AG04450 (cell line): ENCODE data around the gene TBL3. TPM values are rescaled to one million over a fixed set of nuclear protein-coding genes. Genes with fewer than 3 reads are reported as not detected.

Source experiments
- polyA plus RNA-seq: library from polyadenylated mRNA; depleted of rRNA; stranded (reverse); fragments of >200 nt; gene quantifications from 2 replicates; pipeline ENCODE4 v1.2.3, GENCODE V29; 2011; rRNA removed
- small RNA-seq: library from RNA; depleted of rRNA; stranded (forward); fragments of <200 nt; gene quantifications from one replicate; pipeline ENCODE3, GENCODE V24; 2012; ENCODE audit warnings: low read depth; ENCODE audit not compliant: insufficient read length

TBL3 gene
- polyA plus RNA-seq, 1 experiment: 13.7 TPM

Small RNA genes within 50 kb of the gene (small RNA-seq; reads per million reads assigned to genes)
- not detected for gene AC005363.2
- not detected for gene RN7SL219P
- not detected for gene SNORA10
- not detected for gene SNORA64

Other genes with a start within 250 kb of the TBL3 start
- gene NME3, start 200.5 kb upstream of the TBL3 start, polyA plus RNA-seq: 15.6 and 25.5 TPM in 2 replicates
- gene EME2, start 199.2 kb upstream of the TBL3 start, polyA plus RNA-seq: 2.4 and 3.1 TPM in 2 replicates
- 55.8 and 62.2 TPM in 2 replicates for gene MRPS34, start 198.9 kb upstream of the TBL3 start, polyA plus RNA-seq
- 11.0 and 13.3 TPM in 2 replicates for gene SPSB3, start 189.5 kb upstream of the TBL3 start, polyA plus RNA-seq
- 20.0 and 29.2 TPM in 2 replicates for gene NUBP2, start 189.1 kb upstream of the TBL3 start, polyA plus RNA-seq
- not detected in 2 replicates for gene IGFALS, start 178.3 kb upstream of the TBL3 start, polyA plus RNA-seq
- 11.8 and 16.2 TPM in 2 replicates for gene HAGH, start 145.2 kb upstream of the TBL3 start, polyA plus RNA-seq
- gene FAHD1, start 144.8 kb upstream of the TBL3 start, polyA plus RNA-seq: 35.2 and 45.4 TPM in 2 replicates
- gene MEIOB, start 99.9 kb upstream of the TBL3 start, polyA plus RNA-seq: 0.04 TPM in 1 of 2 replicates, not detected in the other
- gene HS3ST6, start 53.6 kb upstream of the TBL3 start, polyA plus RNA-seq: not detected in 2 replicates
- 23.1 and 32.6 TPM in 2 replicates for gene MSRB1, start 28.9 kb upstream of the TBL3 start, polyA plus RNA-seq
- gene RPL3L, start 17.4 kb upstream of the TBL3 start, polyA plus RNA-seq: not detected in 2 replicates
- gene NDUFB10, start 12.5 kb upstream of the TBL3 start, polyA plus RNA-seq: 126 and 163 TPM in 2 replicates
- 2,494 and 4,570 TPM in 2 replicates for gene RPS2, start 7.2 kb upstream of the TBL3 start, polyA plus RNA-seq
- gene RNF151, start 5.2 kb upstream of the TBL3 start, polyA plus RNA-seq: not detected in 2 replicates
- not detected in 2 replicates for gene NOXO1, start 9.4 kb downstream of the TBL3 start, polyA plus RNA-seq
- 15.8 and 19.5 TPM in 2 replicates for gene GFER, start 12.1 kb downstream of the TBL3 start, polyA plus RNA-seq
- 1.8 and 2.3 TPM in 2 replicates for gene SYNGR3, start 17.9 kb downstream of the TBL3 start, polyA plus RNA-seq
- gene ZNF598, start 37.8 kb downstream of the TBL3 start, polyA plus RNA-seq: 8.2 and 10.7 TPM in 2 replicates
- 0.66 and 0.94 TPM in 2 replicates for gene NPW, start 47.7 kb downstream of the TBL3 start, polyA plus RNA-seq
- 16.7 and 23.5 TPM in 2 replicates for gene NHERF2, start 54.8 kb downstream of the TBL3 start, polyA plus RNA-seq
- gene NTHL1, start 75.8 kb downstream of the TBL3 start, polyA plus RNA-seq: 10.7 and 14.5 TPM in 2 replicates
- gene TSC2, start 75.9 kb downstream of the TBL3 start, polyA plus RNA-seq: 35.9 and 42.2 TPM in 2 replicates
- gene PKD1, start 163.8 kb downstream of the TBL3 start, polyA plus RNA-seq: 16.1 and 21.7 TPM in 2 replicates
- gene RAB26, start 176.6 kb downstream of the TBL3 start, polyA plus RNA-seq: 3.6 and 5.2 TPM in 2 replicates
- gene TRAF7, start 183.7 kb downstream of the TBL3 start, polyA plus RNA-seq: 35.2 and 49.3 TPM in 2 replicates
- gene CASKIN1, start 224.6 kb downstream of the TBL3 start, polyA plus RNA-seq: 0.01 and 0.02 TPM in 2 replicates
- gene MLST8, start 233.4 kb downstream of the TBL3 start, polyA plus RNA-seq: 41.1 and 55.1 TPM in 2 replicates
- gene BRICD5, start 238.8 kb downstream of the TBL3 start, polyA plus RNA-seq: 0.26 and 0.37 TPM in 2 replicates
- 3.6 and 4.8 TPM in 2 replicates for gene PGP, start 242.8 kb downstream of the TBL3 start, polyA plus RNA-seq